BJ (cell line): Measurements from ENCODE around the gene CUL1. TPM values are rescaled to one million over a fixed set of nuclear protein-coding genes. Genes with fewer than 3 reads are reported as not detected.

ENCODE experiments used
- CTCF ChIA-PET: fragments of 350-600 bp; formaldehyde crosslinking; extraction: SDS; loops from one replicate; lab custom pipeline; 2021; ENCODE audit warnings: antibody characterized with exemption, inconsistent platforms; lab: Yijun Ruan, JAX
- POLR2A ChIA-PET: fragments of 300-600 bp; sonication (Branson Sonifier 250); formaldehyde crosslinking; extraction: SDS; loops from one replicate; lab custom pipeline; 2021; ENCODE audit warnings: antibody characterized with exemption; lab: Charles Lee
- DNase-seq: peaks from one replicate; pipeline ENCODE4 v3.0.0-alpha.2; 2011; ENCODE audit warnings: low read depth
- H3K27me3 ChIP-seq: 2 replicates; pipeline ENCODE4 v1.6.0; 2011; ENCODE audit warnings: low read length; ENCODE audit not compliant: control insufficient read depth, insufficient read depth
- H3K36me3 ChIP-seq: 2 replicates; pipeline ENCODE4 v1.5.1; 2011; ENCODE audit warnings: low read length; ENCODE audit not compliant: control insufficient read depth, insufficient read depth
- H3K4me3 ChIP-seq: 2 replicates; pipeline ENCODE4 v1.5.1; 2011; ENCODE audit warnings: low read depth, mild to moderate bottlenecking, control low read depth, low read length
- CTCF ChIP-seq: IDR thresholded peaks from 2 replicates; pipeline ENCODE4 v1.5.1; 2011; ENCODE audit warnings: low read depth, mild to moderate bottlenecking, control low read depth, inconsistent platforms, low read length, moderate library complexity; ENCODE audit not compliant: insufficient read depth
- polyA plus RNA-seq: library from polyadenylated mRNA; depleted of rRNA; stranded (reverse); fragments of >200 nt; gene quantifications from 2 replicates; pipeline ENCODE4 v1.2.3, GENCODE V29; 2011

Gene CUL1
- polyA plus RNA-seq, 1 experiment, result 38.6 TPM

DNA sequence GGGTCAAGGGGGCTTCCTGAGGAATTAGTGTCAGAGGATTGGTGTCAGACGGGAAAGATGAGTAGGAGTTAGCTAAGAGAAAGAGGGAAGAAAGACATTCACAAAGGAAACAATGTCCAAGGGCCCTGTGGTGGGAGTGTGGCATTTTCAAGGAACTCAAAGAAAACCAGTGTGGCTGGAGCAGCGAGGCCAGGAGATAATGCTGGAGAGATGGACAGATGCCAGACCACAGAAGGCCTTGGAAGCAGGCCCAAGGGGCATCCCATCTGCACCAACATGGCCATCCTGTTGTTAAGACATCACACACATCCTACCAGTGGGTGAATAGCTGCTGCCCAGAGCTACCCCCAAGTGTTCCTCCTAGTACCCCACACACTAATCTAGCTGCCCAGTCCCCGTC is 36.1 kb upstream of the CUL1 start:
- no peak for TF ChIP-seq CTCF
- POLR2A ChIA-PET, result no interaction called here
- Histone ChIP-seq H3K36me3 (no peaks in the 10 kb centered on the region), H3K27me3 (no peaks in the 10 kb centered on the region), H3K4me3 (no peak overlapping the region)
- DNase-seq, result no peak
- CTCF ChIA-PET, result no interaction called here

- POLR2A ChIA-PET, result no interaction called here
- H3K27me3 ChIP-seq, result no peaks in the 10 kb centered on the region
- H3K4me3 ChIP-seq, result no peak overlapping the region
- CTCF ChIA-PET, result no interaction called here
- no peaks in the 10 kb centered on the region for H3K36me3 ChIP-seq
- TF ChIP-seq CTCF, result no peak
- DNase-seq, result no peak
Measured at GRCh38 chr7:148664324-148664723, 34.4 kb upstream of the CUL1 start.

DNA sequence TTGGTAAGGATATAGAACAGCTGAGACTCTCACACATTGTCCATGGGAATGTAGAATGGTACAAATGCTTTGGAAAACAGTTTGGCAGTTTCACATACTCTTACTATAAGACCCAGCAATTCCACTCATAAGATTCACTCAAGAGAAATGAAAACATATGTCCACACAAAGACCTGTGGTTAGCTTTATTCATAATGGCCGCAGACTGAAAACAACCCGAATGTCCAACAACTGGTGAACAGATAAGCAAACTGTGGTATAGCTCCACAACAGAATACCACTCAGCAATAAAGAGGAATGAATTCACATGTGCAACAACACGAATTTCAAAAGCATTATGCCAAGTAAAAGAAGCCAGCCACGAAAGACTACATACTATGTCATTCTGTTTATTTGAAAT is 33.5 kb upstream of the CUL1 start:
- ChIA-PET CTCF (no interaction called here), POLR2A (no interaction called here)
- Histone ChIP-seq H3K27me3 (no peaks in the 10 kb centered on the region), H3K4me3 (no peak overlapping the region), H3K36me3 (no peaks in the 10 kb centered on the region)
- no peak for DNase-seq
- no peak for TF ChIP-seq CTCF

DNA sequence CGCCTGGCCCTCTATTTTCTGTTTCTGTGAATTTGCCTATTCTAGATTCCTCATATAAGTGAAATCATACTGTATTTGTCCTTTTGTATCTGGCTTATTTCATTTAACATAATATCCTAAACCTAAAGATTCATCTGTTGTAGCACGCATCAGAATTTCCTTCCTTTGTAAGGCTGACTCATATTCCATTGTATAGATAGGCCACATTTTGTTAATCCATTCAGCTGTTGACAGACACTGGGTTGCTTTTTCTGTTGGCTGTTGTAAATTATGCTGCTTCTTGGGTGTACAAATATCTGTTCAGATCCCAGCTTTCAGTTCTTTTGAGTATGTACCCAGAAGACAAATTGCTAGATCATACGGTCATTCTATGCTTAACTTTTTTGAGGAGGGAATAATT is 28.8 kb upstream of the CUL1 start:
- no peak for DNase-seq
- H3K4me3 ChIP-seq, result no peak overlapping the region
- POLR2A ChIA-PET, result no interaction called here
- no peaks in the 10 kb centered on the region for H3K36me3 ChIP-seq
- H3K27me3 ChIP-seq, result peaks cover under 1% of the 10 kb centered on the region; the same call in 1 of the 2 replicates
- CTCF ChIA-PET, result no interaction called here
- TF ChIP-seq CTCF, result no peak

DNA sequence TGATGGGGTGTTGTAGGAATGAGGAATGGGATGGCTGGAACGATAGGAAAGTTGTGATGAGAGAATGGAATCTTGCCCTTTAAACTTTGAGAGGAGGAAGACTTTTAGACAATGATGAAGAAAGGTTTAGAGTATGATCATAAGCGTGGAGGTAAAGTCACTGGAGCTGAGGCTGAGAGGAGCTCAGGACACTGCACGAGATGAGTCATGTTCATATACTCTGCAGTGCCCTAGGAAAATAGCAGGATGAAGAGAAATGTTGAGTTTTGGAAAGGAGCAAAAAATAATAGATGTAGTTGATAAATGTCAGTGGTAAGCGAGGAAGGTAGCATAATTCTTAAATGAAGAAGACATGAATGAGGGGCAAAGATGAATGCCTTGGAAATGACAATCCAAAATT is 28.3 kb upstream of the CUL1 start:
- DNase-seq, result no peak
- H3K4me3 ChIP-seq, result no peak overlapping the region
- no peak for TF ChIP-seq CTCF
- H3K27me3 ChIP-seq, result peaks cover 2% of the 10 kb centered on the region; the same call in 1 of the 2 replicates
- CTCF ChIA-PET, result no interaction called here
- H3K36me3 ChIP-seq, result no peaks in the 10 kb centered on the region
- POLR2A ChIA-PET, result no interaction called here
